Caki2 (cell line): ENCODE data around the gene ABCC4. TPM values are rescaled to one million over a fixed set of nuclear protein-coding genes. Genes with fewer than 3 reads are reported as not detected.
"Not testable (repeated sequence)": the region's sequence is repeated elsewhere in the genome, so short reads cannot be mapped to it uniquely, and the experiment has no call there.

Experiments used
- DNase-seq: peaks from one replicate; pipeline ENCODE4 v3.0.0-alpha.2; 2015; ENCODE audit warnings: low read depth
- in situ Hi-C: cut with HindIII; loops from 2 replicates; pipeline ENCODE4 v1.10.0; 2016; ENCODE audit warnings: low sequenced_read_pairs, low pct_unique_long_range_greater_than_20kb, mixed read lengths
- total RNA-seq: library from RNA; depleted of rRNA; stranded (reverse); fragments of >200 nt; shearing (Covaris generic); gene quantifications from 2 replicates; pipeline ENCODE4 v1.2.3, GENCODE V29; 2014; ENCODE audit warnings: low replicate concordance

ABCC4 gene
- total RNA-seq, 1 experiment from 2014 or later = 21.6 TPM

- peak; percentile 80 for DNase-seq
- in situ Hi-C loops = no loop called here
These were observed 547 bp downstream of the ABCC4 start for GRCh38 chr13:95300625-95301182.

- in situ Hi-C loops = no loop called here
- peak; percentile 74 for DNase-seq
These were observed 2.2 kb downstream of the ABCC4 start for GRCh38 chr13:95298971-95299621.

GRCh38 chr13:95298169-95298965 lies 2.9 kb downstream of the ABCC4 start:
- in situ Hi-C loops = no loop called here
- no peak for DNase-seq

- peak; percentile 37 for DNase-seq
- in situ Hi-C loops = no loop called here
These were observed 4.8 kb downstream of the ABCC4 start for GRCh38 chr13:95296326-95296925.

GRCh38 chr13:95295026-95295425 lies 6.2 kb downstream of the ABCC4 start:
- DNase-seq = no peak
- in situ Hi-C loops = no loop called here

GRCh38 chr13:95292622-95293021 lies 8.6 kb downstream of the ABCC4 start:
- in situ Hi-C loops = no loop called here
- no peak for DNase-seq

- in situ Hi-C loops = not testable (repeated sequence)
These were observed 11.3 kb downstream of the ABCC4 start for GRCh38 chr13:95289901-95290300.

GRCh38 chr13:95289020-95289444 lies 12.2 kb downstream of the ABCC4 start:
- peak; percentile 71 for DNase-seq
- in situ Hi-C loops = no loop called here

More at GRCh38 chr13:95289901-95290300, 11.3 kb downstream of the ABCC4 start:
- DNase-seq = not testable (repeated sequence)

- no peak for DNase-seq
- in situ Hi-C loops = no loop called here
These were observed 16.8 kb downstream of the ABCC4 start for GRCh38 chr13:95284436-95284835.

- DNase-seq = no peak
- in situ Hi-C loops = no loop called here
These were observed 22.2 kb downstream of the ABCC4 start for GRCh38 chr13:95279016-95279415.

GRCh38 chr13:95276037-95276505 lies 25.2 kb downstream of the ABCC4 start:
- in situ Hi-C loops = no loop called here
- DNase-seq = no peak

- no peak for DNase-seq
- in situ Hi-C loops = no loop called here
These were observed 25.8 kb downstream of the ABCC4 start for GRCh38 chr13:95275322-95276036.

GRCh38 chr13:95273592-95274132 lies 27.6 kb downstream of the ABCC4 start:
- in situ Hi-C loops = not testable (repeated sequence)

GRCh38 chr13:95272076-95272475 lies 29.2 kb downstream of the ABCC4 start:
- DNase-seq, in situ Hi-C loops: not testable (repeated sequence)

More at GRCh38 chr13:95273592-95274132, 27.6 kb downstream of the ABCC4 start:
- not testable (repeated sequence) for DNase-seq

GRCh38 chr13:95269756-95270155 lies 31.5 kb downstream of the ABCC4 start:
- DNase-seq = no peak
- in situ Hi-C loops = no loop called here

GRCh38 chr13:95268343-95269065 lies 32.7 kb downstream of the ABCC4 start:
- DNase-seq, in situ Hi-C loops: not testable (repeated sequence)

GRCh38 chr13:95267662-95268342 lies 33.4 kb downstream of the ABCC4 start:
- in situ Hi-C loops = no loop called here
- DNase-seq = peak; percentile 90
